SU-DHL-6 (cell line): ENCODE results near the gene EIF3I.

ENCODE experiments used
- H2AFZ ChIP-seq: fragments of 200-600 bp; sonication (generic); 2 replicates; pipeline ENCODE4 v1.6.1; 2014; ENCODE audit warnings: low read depth, mild to moderate bottlenecking, moderate library complexity, mixed read lengths, antibody characterized with exemption, low read length; ENCODE audit not compliant: severe bottlenecking
- H3F3A ChIP-seq: fragments of 200-600 bp; shearing (Covaris generic); 2 replicates; pipeline ENCODE4 v1.6.0; 2016; ENCODE audit warnings: antibody characterized with exemption, mild to moderate bottlenecking; ENCODE audit not compliant: insufficient read depth
- H3K27ac ChIP-seq: fragments of 200-600 bp; sonication (generic); 2 replicates; pipeline ENCODE4 v1.5.1; 2016; ENCODE audit warnings: low read depth, mild to moderate bottlenecking, low read length, moderate library complexity, mixed read lengths
- H3K27me3 ChIP-seq: fragments of 200-600 bp; sonication (generic), shearing (Covaris generic); 2 replicates; pipeline ENCODE4 v1.6.0; 2014; ENCODE audit warnings: mild to moderate bottlenecking, low read length
- H3K36me3 ChIP-seq: fragments of 200-600 bp; sonication (generic); 2 replicates; pipeline ENCODE4 v1.6.1; 2014; ENCODE audit warnings: mild to moderate bottlenecking, low read length, mixed read lengths
- H3K4me2 ChIP-seq: fragments of 300-600, 200-600 bp; shearing (Covaris generic), sonication (generic); 2 replicates; pipeline ENCODE4 v1.6.0; 2014; ENCODE audit warnings: low read length, low read depth, mild to moderate bottlenecking; ENCODE audit not compliant: poor library complexity, severe bottlenecking
- H3K4me3 ChIP-seq: fragments of 200-600 bp; sonication (generic); 2 replicates; pipeline ENCODE4 v1.5.1; 2014; ENCODE audit warnings: antibody characterized with exemption, low read length, mild to moderate bottlenecking, mixed read lengths; ENCODE audit not compliant: insufficient read depth, poor library complexity, severe bottlenecking
- H3K79me2 ChIP-seq: fragments of 200-600 bp; sonication (generic); 2 replicates; pipeline ENCODE4 v1.6.1; 2014; ENCODE audit warnings: mild to moderate bottlenecking, low read length, moderate library complexity; ENCODE audit not compliant: insufficient read depth
- H3K9ac ChIP-seq: fragments of 200-600 bp; sonication (generic); 2 replicates; pipeline ENCODE4 v1.7.0; 2014; ENCODE audit warnings: mild to moderate bottlenecking, low read length
- H3K9me2 ChIP-seq: fragments of 200-600 bp; sonication (generic); replicated peaks from 2 replicates; pipeline ENCODE4 v1.6.1; 2014; ENCODE audit warnings: low read length; ENCODE audit not compliant: insufficient read depth
- H3K9me3 ChIP-seq: fragments of 200-600 bp; sonication (generic); 2 replicates; pipeline ENCODE4 v1.6.1; 2014; ENCODE audit warnings: low read length, mixed read lengths; ENCODE audit not compliant: insufficient read depth
- H4K20me1 ChIP-seq: fragments of 200-600 bp; sonication (generic); 2 replicates; pipeline ENCODE4 v1.6.1; 2014; ENCODE audit warnings: low read depth, mild to moderate bottlenecking, antibody characterized with exemption, low read length, moderate library complexity, mixed read lengths
- EZH2phosphoT487 ChIP-seq: fragments of 200-600 bp; sonication (generic), shearing (Covaris generic); conservative IDR thresholded peaks from 2 replicates; pipeline ENCODE4 v1.6.1; 2018; ENCODE audit warnings: mild to moderate bottlenecking, antibody characterized with exemption, low read length, moderate library complexity, mixed read lengths
- TF ChIP-seq, protein P1 (sequence below): fragments of 200-600 bp; sonication (generic); IDR thresholded peaks from one replicate; pipeline ENCODE4 v1.5.1; 2017; ENCODE audit warnings: antibody characterized with exemption, mild to moderate bottlenecking, low read length, moderate library complexity; ENCODE audit not compliant: insufficient read depth, poor library complexity, severe bottlenecking

The EIF3I gene

DNA sequence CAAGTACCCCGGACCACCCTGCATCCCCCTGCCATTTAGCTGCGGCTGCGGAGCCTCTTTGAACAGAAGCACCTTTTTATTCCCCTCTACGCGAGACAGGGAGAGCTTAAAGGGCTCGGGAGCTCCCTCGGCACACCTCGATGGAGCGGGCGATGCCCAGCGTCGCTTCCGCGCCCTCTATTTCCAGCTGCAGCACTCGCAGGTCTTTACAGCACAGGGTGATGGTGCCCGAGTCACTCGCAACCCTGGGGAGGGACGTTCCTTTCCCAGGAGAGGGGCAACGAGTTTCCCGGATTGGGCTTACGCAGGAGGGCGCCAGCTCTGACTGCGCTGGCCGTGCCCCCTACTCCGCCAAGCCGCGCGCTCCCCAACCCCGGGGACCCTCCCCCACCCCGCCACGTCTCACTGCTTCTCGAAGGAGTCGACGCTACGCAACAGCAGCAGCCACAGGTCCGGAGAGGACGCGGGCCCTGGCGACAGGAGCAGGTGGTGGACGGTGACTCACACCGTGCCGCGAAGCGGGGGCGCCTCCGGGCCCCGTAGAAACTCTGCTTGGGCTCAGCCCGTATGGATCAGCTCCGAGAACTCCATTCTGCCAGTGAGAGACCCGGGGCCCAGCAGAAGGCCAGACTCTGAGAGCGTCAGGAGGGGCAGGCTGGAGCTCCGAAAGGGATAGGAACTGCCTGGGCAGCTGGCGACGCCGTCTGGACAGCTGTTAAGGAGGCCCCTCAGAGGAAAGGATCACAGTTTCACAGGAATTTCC lies 19.0 kb downstream of the EIF3I start:
- H3K9me2 ChIP-seq, result no peaks in the 10 kb centered on the region
- peak overlapping the region; percentile 55 for H3K9ac ChIP-seq
- peak overlapping the region; percentile 50 for H3K4me3 ChIP-seq
- peak overlapping the region; percentile 3; the same call in 1 of the 2 replicates for H3K27ac ChIP-seq
- H3K79me2 ChIP-seq, result no peaks in the 10 kb centered on the region
- no peaks in the 10 kb centered on the region for H3K27me3 ChIP-seq
- H3F3A ChIP-seq, result peaks cover 22% of the 10 kb centered on the region
- H2AFZ ChIP-seq, result peak overlapping the region; percentile 70
- TF ChIP-seq, protein P1, sequence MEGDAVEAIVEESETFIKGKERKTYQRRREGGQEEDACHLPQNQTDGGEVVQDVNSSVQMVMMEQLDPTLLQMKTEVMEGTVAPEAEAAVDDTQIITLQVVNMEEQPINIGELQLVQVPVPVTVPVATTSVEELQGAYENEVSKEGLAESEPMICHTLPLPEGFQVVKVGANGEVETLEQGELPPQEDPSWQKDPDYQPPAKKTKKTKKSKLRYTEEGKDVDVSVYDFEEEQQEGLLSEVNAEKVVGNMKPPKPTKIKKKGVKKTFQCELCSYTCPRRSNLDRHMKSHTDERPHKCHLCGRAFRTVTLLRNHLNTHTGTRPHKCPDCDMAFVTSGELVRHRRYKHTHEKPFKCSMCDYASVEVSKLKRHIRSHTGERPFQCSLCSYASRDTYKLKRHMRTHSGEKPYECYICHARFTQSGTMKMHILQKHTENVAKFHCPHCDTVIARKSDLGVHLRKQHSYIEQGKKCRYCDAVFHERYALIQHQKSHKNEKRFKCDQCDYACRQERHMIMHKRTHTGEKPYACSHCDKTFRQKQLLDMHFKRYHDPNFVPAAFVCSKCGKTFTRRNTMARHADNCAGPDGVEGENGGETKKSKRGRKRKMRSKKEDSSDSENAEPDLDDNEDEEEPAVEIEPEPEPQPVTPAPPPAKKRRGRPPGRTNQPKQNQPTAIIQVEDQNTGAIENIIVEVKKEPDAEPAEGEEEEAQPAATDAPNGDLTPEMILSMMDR, result no peak
- H3K4me2 ChIP-seq, result peak overlapping the region; percentile 82
- no peaks in the 10 kb centered on the region for H4K20me1 ChIP-seq
- no peaks in the 10 kb centered on the region for H3K9me3 ChIP-seq
- H3K36me3 ChIP-seq, result no peaks in the 10 kb centered on the region

DNA sequence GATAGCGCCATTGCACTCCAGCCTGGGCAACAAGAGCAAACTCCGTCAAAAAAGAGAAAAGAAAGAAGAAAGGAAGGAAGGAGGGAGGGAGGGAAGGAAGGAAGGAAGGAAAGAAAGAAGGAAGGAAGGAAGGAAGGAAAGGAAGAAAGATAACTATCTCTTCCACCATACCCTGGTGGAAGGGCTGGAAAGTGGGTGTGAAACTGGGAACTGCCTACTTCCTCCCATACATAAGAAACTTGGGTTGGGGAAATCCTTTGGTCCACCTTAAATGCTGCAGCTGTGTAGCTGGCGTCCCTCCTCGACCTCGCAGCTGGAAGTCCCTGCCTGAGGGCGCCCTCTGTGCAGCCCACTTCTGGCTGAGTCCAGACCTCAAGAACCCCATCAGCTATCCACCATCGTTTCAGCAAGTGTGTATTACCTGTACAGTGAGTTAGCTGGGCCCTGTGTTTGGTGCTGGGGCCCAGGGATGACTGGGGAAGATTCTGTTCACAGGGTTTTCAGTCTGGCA lies 20.2 kb downstream of the EIF3I start:
- H3K9ac ChIP-seq, result no peak overlapping the region
- H2AFZ ChIP-seq, result no peak overlapping the region
- no peak overlapping the region for H3K4me3 ChIP-seq
- no peaks in the 10 kb centered on the region for H4K20me1 ChIP-seq
- no peaks in the 10 kb centered on the region for H3K9me2 ChIP-seq
- H3F3A ChIP-seq, result peaks cover 22% of the 10 kb centered on the region
- no peaks in the 10 kb centered on the region for H3K9me3 ChIP-seq
- no peak overlapping the region for H3K4me2 ChIP-seq
- no peak overlapping the region for H3K27ac ChIP-seq
- no peaks in the 10 kb centered on the region for H3K36me3 ChIP-seq
- H3K79me2 ChIP-seq, result no peaks in the 10 kb centered on the region
- H3K27me3 ChIP-seq, result no peaks in the 10 kb centered on the region
- TF ChIP-seq EZH2phosphoT487, result no peak
- TF ChIP-seq, protein P1, result no peak

DNA sequence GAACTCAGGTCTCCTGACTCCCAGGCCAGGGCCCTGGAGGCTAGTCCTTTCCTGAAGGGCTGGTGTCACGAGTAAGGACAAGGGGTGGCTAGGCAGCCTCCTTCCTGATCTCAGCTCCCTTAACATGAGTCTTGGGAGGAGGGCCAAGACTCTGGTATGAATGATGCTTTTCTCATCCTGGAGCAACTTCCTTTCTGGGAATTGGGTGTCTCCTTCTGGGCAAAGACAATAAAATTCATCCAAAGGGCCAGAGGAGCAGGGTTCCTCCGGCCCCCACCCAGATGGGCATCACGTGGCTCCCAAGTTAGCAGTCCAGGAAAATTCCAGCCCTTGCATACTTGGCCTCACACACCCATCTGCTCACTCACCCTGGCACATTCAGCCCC lies 24.7 kb downstream of the EIF3I start, which contains the start of gene FAM167B:
FAM167B (plus strand) TSS at position 335 of the 386 bp plus-strand sequence. CDS start 200 bp downstream, outside the sequence.
- Histone ChIP-seq H3F3A (peaks cover 44% of the 10 kb centered on the region), H3K27me3 (no peaks in the 10 kb centered on the region), H3K4me3 (no peak within 1 kb of the TSS), H3K27ac (peak within 1 kb of the TSS; percentile 99), H3K79me2 (peaks cover 7% of the 10 kb centered on the region), H2AFZ (no peak within 1 kb of the TSS), H3K9me2 (no peaks in the 10 kb centered on the region), H3K9me3 (no peaks in the 10 kb centered on the region), H3K9ac (no peak within 1 kb of the TSS), H3K4me2 (no peak within 1 kb of the TSS), H3K36me3 (no peaks in the 10 kb centered on the region), H4K20me1 (no peaks in the 10 kb centered on the region)
- TF ChIP-seq, protein P1, result no peak
- TF ChIP-seq EZH2phosphoT487, result no peak
